Hepatocyte (in vitro differentiated cells): ENCODE measurements around the gene PCYT2. TPM values are rescaled to one million over a fixed set of nuclear protein-coding genes. Genes with fewer than 3 reads are reported as not detected.

Experiments
- DNase-seq: peaks from one replicate; pipeline ENCODE4 v3.0.0-alpha.2; 2016; ENCODE audit warnings: low spot score
- H2AFZ ChIP-seq: fragments of 200-600 bp; sonication (generic); 2 replicates; pipeline ENCODE4 v1.6.0; 2016; ENCODE audit warnings: antibody characterized with exemption, mild to moderate bottlenecking
- H3K27ac ChIP-seq: fragments of 200-600 bp; sonication (generic); 2 replicates; pipeline ENCODE4 v1.5.1; 2016; ENCODE audit warnings: mild to moderate bottlenecking
- H3K27me3 ChIP-seq: fragments of 200-600 bp; sonication (generic); 2 replicates; pipeline ENCODE4 v1.6.1; 2016
- H3K36me3 ChIP-seq: fragments of 200-600 bp; sonication (generic); replicated peaks from 2 replicates; pipeline ENCODE4 v1.5.1; 2016; ENCODE audit warnings: low read depth; ENCODE audit not compliant: insufficient read depth
- H3K4me1 ChIP-seq: fragments of 200-600 bp; sonication (generic); 2 replicates; pipeline ENCODE4 v1.5.1; 2016; ENCODE audit warnings: mild to moderate bottlenecking, moderate library complexity; ENCODE audit not compliant: insufficient read depth
- H3K4me2 ChIP-seq: fragments of 200-600 bp; sonication (generic); 2 replicates; pipeline ENCODE4 v1.6.0; 2016
- H3K4me3 ChIP-seq: fragments of 200-600 bp; sonication (generic); 2 replicates; pipeline ENCODE4 v1.5.1; 2016; ENCODE audit warnings: mild to moderate bottlenecking
- H3K79me2 ChIP-seq: fragments of 200-600 bp; sonication (generic); 2 replicates; pipeline ENCODE4 v1.6.0; 2017; ENCODE audit warnings: mild to moderate bottlenecking
- H3K9me2 ChIP-seq: fragments of 200-600 bp; sonication (generic); replicated peaks from 2 replicates; pipeline ENCODE4 v1.6.0; 2017; ENCODE audit warnings: mild to moderate bottlenecking; ENCODE audit not compliant: insufficient read depth
- H3K9me3 ChIP-seq: fragments of 200-600 bp; sonication (generic); 2 replicates; pipeline ENCODE4 v1.5.1; 2016; ENCODE audit warnings: low read depth, mild to moderate bottlenecking
- H4K20me1 ChIP-seq: fragments of 200-600 bp; sonication (generic); 2 replicates; pipeline ENCODE4 v1.6.0; 2016; ENCODE audit warnings: mild to moderate bottlenecking; ENCODE audit not compliant: insufficient read depth, poor library complexity, severe bottlenecking
- EZH2 ChIP-seq: fragments of 200-600 bp; sonication (generic); IDR thresholded peaks from 2 replicates; pipeline ENCODE4 v1.6.1; 2016; ENCODE audit warnings: antibody characterized with exemption, mild to moderate bottlenecking, borderline replicate concordance
- EZH2phosphoT487 ChIP-seq: fragments of 200-600 bp; sonication (generic); IDR thresholded peaks from one replicate; pipeline ENCODE4 v1.6.1; 2018; ENCODE audit warnings: antibody characterized with exemption, mild to moderate bottlenecking, low read depth, moderate library complexity; ENCODE audit not compliant: unreplicated experiment, severe bottlenecking
- WGBS: methylation state at CpG from one replicate; pipeline ENCODE4 v1.1.6; 2016; ENCODE audit warnings: low lambda C conversion rate; ENCODE audit errors: missing lambda C conversion rate; 5-methylcytosine and 5-hydroxymethylcytosine counted together
- polyA plus RNA-seq: library from polyadenylated mRNA; unstranded; fragments of >200 nt; fragmentation: Nextera tagmentation; extraction: Ambion mirVana; gene quantifications from 2 replicates; pipeline ENCODE4 v1.2.1, GENCODE V29; 2016
- total RNA-seq: library from RNA; depleted of rRNA; stranded (reverse); fragments of >200 nt; gene quantifications from 2 replicates; pipeline ENCODE4 v1.2.3, GENCODE V29; 2014
- TF ChIP-seq, protein P1 (sequence below): fragments of 200-600 bp; sonication (generic); IDR thresholded peaks from 2 replicates; pipeline ENCODE4 v1.5.1; 2016; ENCODE audit warnings: antibody characterized with exemption, mild to moderate bottlenecking; ENCODE audit not compliant: poor library complexity

The PCYT2 gene
- total RNA-seq = 81.1 and 84.7 TPM in 2 replicates
- polyA plus RNA-seq = 124 and 126 TPM in 2 replicates

DNA sequence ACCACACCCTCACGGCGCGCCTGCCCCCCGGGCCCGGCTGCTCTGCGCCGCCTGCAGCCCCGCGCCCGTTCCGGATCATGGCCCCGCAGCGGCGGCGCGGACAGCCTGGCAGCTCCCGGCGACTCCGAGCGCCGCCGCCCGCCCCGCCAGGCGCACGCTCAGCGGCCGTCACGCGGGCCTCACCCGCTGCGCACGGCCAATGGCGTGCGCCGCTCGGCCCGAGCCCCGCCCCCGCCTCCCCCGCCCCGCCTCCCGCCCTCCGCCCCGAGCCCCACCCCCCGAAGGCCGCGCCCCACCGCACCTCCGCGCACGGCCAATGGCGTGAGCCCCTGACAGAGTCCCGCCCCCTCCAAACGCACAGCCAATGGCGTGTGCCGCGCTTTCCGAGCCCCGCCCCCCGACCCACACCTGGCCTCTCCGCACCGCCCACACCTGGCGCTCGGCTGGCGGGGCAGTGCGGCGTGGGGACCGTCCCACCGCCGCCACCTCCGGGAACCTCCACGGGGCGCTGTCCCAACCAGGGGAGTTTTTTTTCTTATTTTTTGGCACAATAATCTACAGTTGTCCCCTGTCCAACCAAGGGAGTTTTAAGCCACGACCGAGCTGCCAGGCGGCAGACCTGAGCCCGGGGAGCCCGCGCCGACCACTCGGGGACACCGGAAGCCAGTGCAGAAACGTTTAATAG lies at the start of gene PCYT2:
Gene PCYT2 (minus strand): TSS at position 123 of the 685 bp plus-strand sequence. CDS start 44 bp downstream, at position 79.
- Histone ChIP-seq H3K9me2 (no peaks in the 10 kb centered on the region), H3K36me3 (no peaks in the 10 kb centered on the region), H3K4me3 (peak within 1 kb of the TSS; percentile 66), H3K27me3 (no peaks in the 10 kb centered on the region), H3K4me1 (peaks cover 24% of the 10 kb centered on the region), H3K27ac (peak within 1 kb of the TSS; percentile 88), H2AFZ (no peak within 1 kb of the TSS), H3K4me2 (peak within 1 kb of the TSS; percentile 98), H3K9me3 (no peaks in the 10 kb centered on the region), H3K79me2 (peaks cover 35% of the 10 kb centered on the region), H4K20me1 (peaks cover 4% of the 10 kb centered on the region)
- TF ChIP-seq EZH2phosphoT487 (no peak), EZH2 (no peak)
- TF ChIP-seq, protein P1, sequence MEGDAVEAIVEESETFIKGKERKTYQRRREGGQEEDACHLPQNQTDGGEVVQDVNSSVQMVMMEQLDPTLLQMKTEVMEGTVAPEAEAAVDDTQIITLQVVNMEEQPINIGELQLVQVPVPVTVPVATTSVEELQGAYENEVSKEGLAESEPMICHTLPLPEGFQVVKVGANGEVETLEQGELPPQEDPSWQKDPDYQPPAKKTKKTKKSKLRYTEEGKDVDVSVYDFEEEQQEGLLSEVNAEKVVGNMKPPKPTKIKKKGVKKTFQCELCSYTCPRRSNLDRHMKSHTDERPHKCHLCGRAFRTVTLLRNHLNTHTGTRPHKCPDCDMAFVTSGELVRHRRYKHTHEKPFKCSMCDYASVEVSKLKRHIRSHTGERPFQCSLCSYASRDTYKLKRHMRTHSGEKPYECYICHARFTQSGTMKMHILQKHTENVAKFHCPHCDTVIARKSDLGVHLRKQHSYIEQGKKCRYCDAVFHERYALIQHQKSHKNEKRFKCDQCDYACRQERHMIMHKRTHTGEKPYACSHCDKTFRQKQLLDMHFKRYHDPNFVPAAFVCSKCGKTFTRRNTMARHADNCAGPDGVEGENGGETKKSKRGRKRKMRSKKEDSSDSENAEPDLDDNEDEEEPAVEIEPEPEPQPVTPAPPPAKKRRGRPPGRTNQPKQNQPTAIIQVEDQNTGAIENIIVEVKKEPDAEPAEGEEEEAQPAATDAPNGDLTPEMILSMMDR = peak; percentile 22
- WGBS = 26% methylated on average over 23 of the region's 84 CpGs
- DNase-seq = peak; percentile 98

- peaks cover 12% of the 10 kb centered on the region for H3K4me1 ChIP-seq
- peak; percentile 100 for TF ChIP-seq EZH2
- peak; percentile 49 for TF ChIP-seq EZH2phosphoT487
- TF ChIP-seq, protein P1 = no peak
- DNase-seq = no peak
- 1% methylated on average over 39 of the region's 98 CpGs for WGBS
- H3K27me3 ChIP-seq = peaks cover 62% of the 10 kb centered on the region
- H3K27ac ChIP-seq = no peak overlapping the region
- H3K4me2 ChIP-seq = peak overlapping the region; percentile 90
- no peaks in the 10 kb centered on the region for H3K79me2 ChIP-seq
- no peaks in the 10 kb centered on the region for H4K20me1 ChIP-seq
- no peaks in the 10 kb centered on the region for H3K9me2 ChIP-seq
- H3K4me3 ChIP-seq = peak overlapping the region; percentile 39
- peak overlapping the region; percentile 52 for H2AFZ ChIP-seq
- H3K9me3 ChIP-seq = no peaks in the 10 kb centered on the region
- no peaks in the 10 kb centered on the region for H3K36me3 ChIP-seq
Observed at GRCh38 chr17:81960130-81960958, 49.1 kb upstream of the PCYT2 start.

DNA sequence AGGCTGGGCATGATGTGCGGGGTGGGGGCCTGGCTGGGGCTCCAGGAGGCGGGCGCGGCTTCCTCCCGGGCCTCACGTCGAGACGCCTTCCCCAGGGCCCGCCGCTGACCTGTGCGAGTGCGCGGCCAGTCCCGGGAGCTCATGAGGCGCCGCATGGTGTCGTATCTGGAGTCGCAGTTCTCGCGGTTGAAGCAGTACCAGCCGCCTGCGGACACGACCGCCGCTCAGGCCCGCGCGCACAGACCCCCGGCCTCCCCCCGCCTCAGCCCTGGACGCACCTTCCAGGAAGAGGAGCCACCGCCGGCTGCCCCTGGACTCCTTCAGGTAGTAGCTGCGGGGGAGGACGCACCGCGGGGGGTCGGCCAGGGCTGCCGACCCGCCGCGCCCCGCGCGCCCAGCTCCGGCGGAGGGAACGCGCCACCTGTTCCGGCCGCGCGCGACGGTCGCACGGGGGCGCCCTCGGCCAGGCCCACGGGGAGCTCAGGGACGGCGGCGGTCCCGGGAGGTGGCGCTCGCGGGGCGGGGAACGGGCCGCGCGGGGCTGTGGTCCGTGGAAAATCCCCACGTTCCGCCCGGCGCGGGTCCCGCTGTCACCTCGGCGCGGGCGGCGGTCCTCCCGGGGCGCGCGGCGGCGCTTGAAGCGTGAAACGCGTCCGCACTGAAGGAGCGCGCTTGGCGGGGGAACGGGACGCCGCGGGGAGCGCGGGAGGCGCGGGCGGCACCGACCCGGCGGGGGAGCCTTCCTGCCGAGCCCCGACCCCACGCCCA lies 48.3 kb upstream of the PCYT2 start:
- TF ChIP-seq, protein P1 = peak; percentile 72
- no peak for TF ChIP-seq EZH2phosphoT487
- Histone ChIP-seq H3K9me2 (no peaks in the 10 kb centered on the region), H3K4me2 (peak overlapping the region; percentile 90), H4K20me1 (no peaks in the 10 kb centered on the region), H3K27me3 (peaks cover 60% of the 10 kb centered on the region), H3K36me3 (no peaks in the 10 kb centered on the region), H3K4me3 (peak overlapping the region; percentile 39), H3K27ac (no peak overlapping the region), H3K79me2 (no peaks in the 10 kb centered on the region), H3K4me1 (peaks cover 12% of the 10 kb centered on the region), H3K9me3 (no peaks in the 10 kb centered on the region), H2AFZ (peak overlapping the region; percentile 71)
- WGBS = 8% methylated on average over 49 of the region's 112 CpGs
- DNase-seq = peak; percentile 83
